ENCODE data around the gene PCNT.
"Not testable (repeated sequence)": the region's sequence is repeated elsewhere in the genome, so short reads cannot be mapped to it uniquely, and the experiment has no call there.

PCNT gene

GRCh38 chr21:46458315-46459023 lies 134.5 kb downstream of the PCNT start, which contains the start of gene DIP2A:
TSS of gene DIP2A (plus strand) at chr21:46458891. CDS start at chr21:46459132, 241 bp downstream.
- DNase-seq = peak; percentile 94

GRCh38 chr21:46459024-46459355 lies 135.0 kb downstream of the PCNT start:
- no peak for DNase-seq

- DNase-seq = peak; percentile 16
Observed at GRCh38 chr21:46459356-46460112, 135.6 kb downstream of the PCNT start.

- no peak for DNase-seq
Observed at GRCh38 chr21:46461909-46462308, 138.0 kb downstream of the PCNT start.

GRCh38 chr21:46465153-46465552 lies 141.2 kb downstream of the PCNT start:
- DNase-seq = not testable (repeated sequence)

GRCh38 chr21:46465651-46466050 lies 141.7 kb downstream of the PCNT start:
- no peak for DNase-seq

GRCh38 chr21:46468108-46468774 lies 144.3 kb downstream of the PCNT start:
- peak; percentile 12 for DNase-seq

GRCh38 chr21:46469275-46469674 lies 145.3 kb downstream of the PCNT start:
- no peak for DNase-seq

GRCh38 chr21:46471514-46471913 lies 147.6 kb downstream of the PCNT start:
- DNase-seq = no peak

GRCh38 chr21:46472246-46472645 lies 148.3 kb downstream of the PCNT start:
- no peak for DNase-seq

- DNase-seq = no peak
Observed at GRCh38 chr21:46474382-46474781, 150.4 kb downstream of the PCNT start.

GRCh38 chr21:46475296-46475695 lies 151.3 kb downstream of the PCNT start:
- no peak for DNase-seq

- DNase-seq = no peak
Observed at GRCh38 chr21:46477765-46478164, 153.8 kb downstream of the PCNT start.

GRCh38 chr21:46478910-46479309 lies 155.0 kb downstream of the PCNT start:
- no peak for DNase-seq

- DNase-seq = no peak
Observed at GRCh38 chr21:46480466-46480865, 156.5 kb downstream of the PCNT start.

GRCh38 chr21:46482225-46482845 lies 158.4 kb downstream of the PCNT start:
- DNase-seq = no peak

GRCh38 chr21:46482846-46483231 lies 158.9 kb downstream of the PCNT start:
- no peak for DNase-seq

- DNase-seq = no peak
Observed at GRCh38 chr21:46483300-46484295, 159.6 kb downstream of the PCNT start.

GRCh38 chr21:46486481-46487126 lies 162.6 kb downstream of the PCNT start:
- DNase-seq = no peak

- no peak for DNase-seq
Observed at GRCh38 chr21:46489162-46489663, 165.3 kb downstream of the PCNT start.

GRCh38 chr21:46489800-46490199 lies 165.8 kb downstream of the PCNT start:
- no peak for DNase-seq
